Adipocyte (in vitro differentiated cells): ENCODE data around the gene RNF151.
A peak's percentile ranks its signal among the peaks of the same experiment; 100 is the strongest.
"Not testable (repeated sequence)": the region's sequence is repeated elsewhere in the genome, so short reads cannot be mapped to it uniquely, and the experiment has no call there.

Source experiments
- DNase-seq: peaks from one replicate; pipeline ENCODE4 v3.0.0-alpha.2; 2015; ENCODE audit warnings: low read depth
- H3K27me3 ChIP-seq: replicated peaks from 2 replicates; pipeline ENCODE4 v1.7.0; 2013; ENCODE audit warnings: mild to moderate bottlenecking, low read length, moderate library complexity; ENCODE audit not compliant: control insufficient read depth, insufficient read depth
- H3K36me3 ChIP-seq: 2 replicates; pipeline ENCODE4 v1.7.0; 2013; ENCODE audit warnings: low read length, mild to moderate bottlenecking, moderate library complexity; ENCODE audit not compliant: control insufficient read depth, insufficient read depth, severe bottlenecking
- H3K4me1 ChIP-seq: 2 replicates; pipeline ENCODE4 v1.7.0; 2013; ENCODE audit warnings: mild to moderate bottlenecking, low read length, moderate library complexity; ENCODE audit not compliant: control insufficient read depth, insufficient read depth
- H3K4me3 ChIP-seq: 2 replicates; pipeline ENCODE4 v1.7.0; 2013; ENCODE audit warnings: mild to moderate bottlenecking, low read length, moderate library complexity
- H3K9ac ChIP-seq: 2 replicates; pipeline ENCODE4 v1.7.0; 2013; ENCODE audit warnings: mild to moderate bottlenecking, low read length, moderate library complexity
- H3K9me3 ChIP-seq: 2 replicates; pipeline ENCODE4 v1.7.0; 2013; ENCODE audit warnings: mild to moderate bottlenecking, low read length, moderate library complexity; ENCODE audit not compliant: control insufficient read depth

Gene RNF151

GRCh38 chr16:1926271-1926670, 40.4 kb upstream of the RNF151 start:
- H3K27me3 ChIP-seq, result peaks cover 34% of the 10 kb centered on the region
- peaks cover 10% of the 10 kb centered on the region for H3K4me1 ChIP-seq
- H3K36me3 ChIP-seq, result no peaks in the 10 kb centered on the region
- H3K9ac ChIP-seq, result no peak overlapping the region
- DNase-seq, result no peak
- no peak overlapping the region for H3K4me3 ChIP-seq
- H3K9me3 ChIP-seq, result no peaks in the 10 kb centered on the region

GRCh38 chr16:1929105-1929504, 37.6 kb upstream of the RNF151 start:
- Histone ChIP-seq H3K4me1 (peaks cover 3% of the 10 kb centered on the region), H3K9me3 (no peaks in the 10 kb centered on the region), H3K9ac (peak overlapping the region; percentile 78), H3K27me3 (peaks cover 28% of the 10 kb centered on the region), H3K4me3 (peak overlapping the region; percentile 59), H3K36me3 (no peaks in the 10 kb centered on the region)
- peak; percentile 28 for DNase-seq

- H3K36me3 ChIP-seq, result no peaks in the 10 kb centered on the region
- H3K27me3 ChIP-seq, result peaks cover 22% of the 10 kb centered on the region
- peak overlapping the region; percentile 78 for H3K9ac ChIP-seq
- H3K4me1 ChIP-seq, result peaks cover 3% of the 10 kb centered on the region
- peak; percentile 95 for DNase-seq
- H3K9me3 ChIP-seq, result no peaks in the 10 kb centered on the region
- peak overlapping the region; percentile 59 for H3K4me3 ChIP-seq
Measured at GRCh38 chr16:1929578-1930337, 36.9 kb upstream of the RNF151 start.

GRCh38 chr16:1930338-1930720, 36.3 kb upstream of the RNF151 start:
- H3K4me1 ChIP-seq, result peaks cover 3% of the 10 kb centered on the region
- no peak for DNase-seq
- H3K9me3 ChIP-seq, result no peaks in the 10 kb centered on the region
- H3K4me3 ChIP-seq, result no peak overlapping the region
- H3K9ac ChIP-seq, result no peak overlapping the region
- H3K36me3 ChIP-seq, result no peaks in the 10 kb centered on the region
- H3K27me3 ChIP-seq, result peaks cover 20% of the 10 kb centered on the region

- Histone ChIP-seq H3K4me3 (no peak overlapping the region), H3K4me1 (peaks cover 3% of the 10 kb centered on the region), H3K9me3 (no peaks in the 10 kb centered on the region), H3K36me3 (no peaks in the 10 kb centered on the region), H3K27me3 (peaks cover 20% of the 10 kb centered on the region), H3K9ac (no peak overlapping the region)
- DNase-seq, result no peak
Measured at GRCh38 chr16:1932050-1933028, 34.3 kb upstream of the RNF151 start.

GRCh38 chr16:1933097-1933661, 33.5 kb upstream of the RNF151 start:
- Histone ChIP-seq H3K4me1 (peaks cover 3% of the 10 kb centered on the region), H3K36me3 (peaks cover 4% of the 10 kb centered on the region), H3K9me3 (no peaks in the 10 kb centered on the region), H3K27me3 (peaks cover 20% of the 10 kb centered on the region), H3K9ac (no peak overlapping the region), H3K4me3 (no peak overlapping the region)
- no peak for DNase-seq

- H3K4me3 ChIP-seq, result no peak overlapping the region
- H3K9ac ChIP-seq, result no peak overlapping the region
- H3K9me3 ChIP-seq, result no peaks in the 10 kb centered on the region
- peaks cover 16% of the 10 kb centered on the region for H3K27me3 ChIP-seq
- DNase-seq, result no peak
- peaks cover 21% of the 10 kb centered on the region for H3K36me3 ChIP-seq
- H3K4me1 ChIP-seq, result peaks cover 15% of the 10 kb centered on the region
Measured at GRCh38 chr16:1936945-1937479, 29.6 kb upstream of the RNF151 start.

- no peaks in the 10 kb centered on the region for H3K9me3 ChIP-seq
- DNase-seq, result no peak
Measured at GRCh38 chr16:1938316-1938715, 28.3 kb upstream of the RNF151 start.

GRCh38 chr16:1938910-1939309, 27.7 kb upstream of the RNF151 start:
- H3K36me3 ChIP-seq, result peaks cover 21% of the 10 kb centered on the region
- H3K9ac ChIP-seq, result no peak overlapping the region
- H3K4me1 ChIP-seq, result peaks cover 23% of the 10 kb centered on the region
- H3K27me3 ChIP-seq, result no peaks in the 10 kb centered on the region
- no peaks in the 10 kb centered on the region for H3K9me3 ChIP-seq
- no peak overlapping the region for H3K4me3 ChIP-seq
- DNase-seq, result no peak

More at GRCh38 chr16:1938316-1938715, 28.3 kb upstream of the RNF151 start:
- peaks cover 23% of the 10 kb centered on the region for H3K4me1 ChIP-seq
- H3K27me3 ChIP-seq, result peaks cover 4% of the 10 kb centered on the region
- no peak overlapping the region for H3K9ac ChIP-seq
- peaks cover 21% of the 10 kb centered on the region for H3K36me3 ChIP-seq
- H3K4me3 ChIP-seq, result no peak overlapping the region

GRCh38 chr16:1939833-1940232, 26.8 kb upstream of the RNF151 start:
- not testable (repeated sequence) for H3K9me3 ChIP-seq, DNase-seq, H3K9ac ChIP-seq, H3K4me3 ChIP-seq, H3K27me3 ChIP-seq
- H3K4me1 ChIP-seq, result peaks cover 23% of the 10 kb centered on the region
- H3K36me3 ChIP-seq, result peaks cover 21% of the 10 kb centered on the region
